ENCODE data around the gene DDX56.
A peak's percentile ranks its signal among the peaks of the same experiment; 100 is the strongest.

The DDX56 gene

GRCh38 chr7:44534501-44534900, 39.2 kb downstream of the DDX56 start:
- peak; percentile 18 for DNase-seq (ENCODE audit: low read depth)

- DNase-seq (ENCODE audit: low read depth), result no peak
Observed at GRCh38 chr7:44534087-44534486, 39.6 kb downstream of the DDX56 start.

DNA sequence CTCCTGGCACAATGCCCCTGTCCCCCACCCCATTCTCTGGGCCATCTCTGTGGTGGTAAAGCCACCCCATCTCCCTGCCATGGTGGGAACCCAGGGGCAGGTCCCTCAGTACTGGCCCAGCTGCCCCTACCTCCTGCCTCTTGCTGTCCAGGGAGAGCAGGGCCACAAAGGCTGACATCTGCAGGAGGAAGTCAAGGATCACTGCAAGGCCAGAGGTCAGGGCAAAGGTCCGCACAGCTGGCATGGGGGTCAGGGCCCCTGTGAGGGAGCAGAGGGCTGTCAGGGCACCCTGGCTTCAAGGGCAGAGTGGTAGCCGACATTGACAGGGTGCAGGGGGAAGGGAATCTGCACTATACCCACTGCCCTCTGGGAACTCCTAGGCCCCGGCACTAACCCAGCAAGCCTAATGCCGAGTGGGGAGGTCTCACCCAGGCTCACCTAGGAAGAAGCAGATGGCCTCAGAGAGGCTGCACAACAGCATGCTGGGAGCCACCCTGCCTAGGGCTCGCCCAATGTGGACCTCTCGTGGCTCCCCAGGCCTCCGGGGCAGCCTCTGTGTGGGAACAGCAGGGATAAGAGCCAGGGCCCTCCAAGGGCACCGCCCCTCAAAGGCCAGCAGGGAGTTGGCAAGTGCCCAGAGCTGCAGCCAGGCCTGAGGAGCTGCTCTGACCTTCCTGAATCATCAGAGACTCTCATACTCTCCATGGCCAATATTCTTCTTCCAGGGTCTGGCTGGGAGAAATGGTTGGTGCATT, 40.2 kb downstream of the DDX56 start:
- no peak for DNase-seq (ENCODE audit: low read depth)

DNA sequence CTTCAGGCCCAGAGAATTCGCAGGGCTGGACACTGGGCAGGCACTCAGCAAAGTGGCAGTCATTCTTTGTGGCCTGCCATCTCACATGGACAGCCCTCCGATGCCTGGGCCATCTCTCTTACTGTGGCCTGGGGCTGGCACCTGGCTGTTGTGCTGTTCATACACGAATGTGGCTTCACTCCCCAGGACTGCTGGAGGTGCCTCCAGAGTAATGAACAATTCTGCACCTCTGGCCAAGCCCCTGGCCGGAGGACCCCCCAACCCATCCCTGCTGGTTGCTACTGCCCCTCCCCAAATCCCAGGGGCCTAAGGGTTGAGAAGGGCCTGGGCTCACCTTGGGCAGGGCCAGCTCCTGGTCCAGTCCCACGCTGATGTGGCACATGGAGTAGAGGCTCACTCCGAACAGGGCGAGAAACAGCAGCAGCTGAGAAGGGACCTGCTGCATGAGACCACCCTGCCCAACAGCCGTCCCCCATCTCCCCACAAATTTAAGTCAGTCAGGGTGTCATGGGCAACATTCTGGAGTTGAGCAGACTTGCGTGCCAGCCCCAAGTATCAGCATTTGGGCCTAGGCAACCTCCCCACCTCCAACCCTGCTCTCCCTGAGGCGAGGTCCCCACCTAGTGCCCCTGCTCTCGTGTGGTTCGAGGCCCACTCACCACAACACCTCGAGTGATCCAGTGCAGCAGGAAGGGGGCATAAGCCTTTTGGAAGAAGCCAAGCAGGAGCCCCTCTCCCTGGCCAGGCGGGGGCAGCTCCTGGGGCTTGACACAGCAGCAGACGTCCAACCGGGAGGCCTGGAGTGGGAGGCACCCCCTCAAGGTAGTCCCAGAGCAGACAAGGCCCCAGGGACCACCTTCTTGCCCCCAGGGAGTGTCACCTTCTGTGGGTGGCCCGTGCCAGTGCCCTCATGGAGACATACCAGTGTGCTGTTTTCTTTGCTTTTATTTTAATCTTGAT, 42.0 kb downstream of the DDX56 start:
- no peak for DNase-seq (ENCODE audit: low read depth)

DNA sequence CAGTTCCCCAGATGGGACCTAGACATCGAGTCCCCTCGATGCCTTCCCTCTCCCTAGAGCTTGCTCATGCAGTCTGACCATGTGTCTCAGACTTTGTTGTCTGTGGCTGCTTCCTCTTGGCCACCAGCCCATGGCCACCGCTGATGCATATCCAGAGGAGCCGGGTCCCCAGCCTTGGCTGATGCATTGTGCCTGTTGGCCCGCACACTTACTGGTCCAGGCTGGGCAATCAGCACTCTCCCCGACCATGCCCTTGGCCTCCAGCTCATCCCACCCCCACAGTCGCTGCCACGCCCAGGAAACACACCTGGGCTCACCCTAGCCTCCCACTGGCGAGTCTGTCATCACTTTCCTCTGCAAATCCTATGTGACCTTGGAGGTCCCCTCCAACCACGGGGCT, 42.7 kb downstream of the DDX56 start:
- DNase-seq (ENCODE audit: low read depth), result no peak

DNA sequence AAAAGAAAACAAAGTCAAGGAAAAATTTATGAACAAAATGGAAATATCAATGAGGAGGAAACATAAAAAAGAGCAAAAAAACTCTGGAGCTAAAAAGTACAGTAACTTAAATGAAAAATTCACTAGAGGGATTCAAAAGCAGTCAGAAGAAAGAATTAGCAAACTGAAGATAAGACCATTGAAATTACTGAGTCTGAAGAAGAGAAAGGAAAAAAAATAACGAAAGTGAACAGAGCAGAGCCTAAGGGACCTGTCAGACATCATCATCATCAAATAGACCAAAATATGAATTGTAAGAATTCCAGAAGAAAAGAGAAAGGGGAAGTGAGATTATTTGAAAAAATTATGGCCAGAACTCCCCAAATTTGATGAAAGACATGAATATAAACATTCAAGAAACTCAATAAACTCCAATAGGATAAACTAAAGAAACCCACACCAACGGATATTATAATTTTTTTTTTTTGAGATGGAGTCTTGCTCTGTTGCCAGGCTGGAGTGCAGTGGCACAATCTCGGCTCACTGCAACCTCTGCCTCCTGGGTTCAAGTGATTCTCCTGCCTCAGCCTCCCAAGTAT, 48.8 kb downstream of the DDX56 start:
- DNase-seq (ENCODE audit: low read depth), result no peak

DNA sequence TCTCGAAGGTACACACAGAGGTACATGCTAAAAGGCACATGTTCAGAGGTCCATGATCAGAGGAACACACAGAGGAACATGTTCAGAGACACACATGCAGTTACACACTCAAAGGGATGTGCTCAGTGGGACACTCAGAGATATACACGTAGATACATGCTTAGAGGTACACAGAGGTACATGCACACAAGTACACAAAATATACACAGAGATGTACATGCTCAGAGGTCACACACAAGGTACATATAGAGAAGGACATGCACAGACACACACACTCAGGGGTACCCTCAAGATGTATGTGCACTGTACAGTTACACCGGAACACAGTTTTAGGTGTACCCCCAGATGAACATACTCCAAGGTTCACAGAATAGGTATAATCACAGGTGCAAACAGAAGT, 51.4 kb downstream of the DDX56 start:
- DNase-seq (ENCODE audit: low read depth), result no peak

DNA sequence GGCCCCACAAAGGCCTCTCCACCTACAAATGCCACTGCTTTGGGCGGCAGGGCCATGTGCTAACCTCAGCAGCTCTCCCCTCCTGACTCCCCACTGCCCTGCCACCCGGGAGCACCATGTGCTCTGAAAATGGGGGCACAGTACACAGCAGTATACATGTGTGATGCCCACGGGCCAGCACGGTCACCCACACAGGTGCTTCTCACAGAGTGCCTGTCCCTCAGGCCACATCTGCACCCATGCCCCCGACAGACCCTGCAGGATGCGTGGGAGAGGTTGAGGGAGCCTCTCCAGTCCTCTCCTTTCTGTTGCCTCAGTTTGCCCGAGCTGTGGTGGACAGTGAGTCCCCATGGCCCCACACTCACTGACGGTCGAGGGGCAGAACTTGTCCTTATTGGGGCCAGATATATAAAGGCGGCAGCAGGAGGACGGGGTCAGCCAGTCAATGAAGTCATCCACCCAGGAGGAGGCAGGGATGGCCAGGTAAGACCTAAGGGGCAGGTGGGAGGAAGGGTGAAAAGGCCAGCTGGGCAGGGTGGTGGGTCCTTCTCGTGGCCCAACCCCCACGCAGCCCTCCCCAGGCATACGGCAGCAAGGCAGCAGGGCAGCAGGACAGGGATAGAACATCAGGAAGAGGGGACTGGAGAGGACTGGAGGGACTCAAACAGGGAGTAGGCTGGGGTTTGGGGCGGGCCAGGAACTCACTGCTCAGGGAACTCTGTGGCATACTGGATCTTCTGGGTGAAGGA, 52.2 kb downstream of the DDX56 start:
- no peak for DNase-seq (ENCODE audit: low read depth)

GRCh38 chr7:44520574-44520973, 53.1 kb downstream of the DDX56 start:
- no peak for DNase-seq (ENCODE audit: low read depth)

GRCh38 chr7:44519546-44519945, 54.2 kb downstream of the DDX56 start:
- DNase-seq (ENCODE audit: low read depth), result no peak

- no peak for DNase-seq (ENCODE audit: low read depth)
Observed at GRCh38 chr7:44518761-44519160, 54.9 kb downstream of the DDX56 start.

DNA sequence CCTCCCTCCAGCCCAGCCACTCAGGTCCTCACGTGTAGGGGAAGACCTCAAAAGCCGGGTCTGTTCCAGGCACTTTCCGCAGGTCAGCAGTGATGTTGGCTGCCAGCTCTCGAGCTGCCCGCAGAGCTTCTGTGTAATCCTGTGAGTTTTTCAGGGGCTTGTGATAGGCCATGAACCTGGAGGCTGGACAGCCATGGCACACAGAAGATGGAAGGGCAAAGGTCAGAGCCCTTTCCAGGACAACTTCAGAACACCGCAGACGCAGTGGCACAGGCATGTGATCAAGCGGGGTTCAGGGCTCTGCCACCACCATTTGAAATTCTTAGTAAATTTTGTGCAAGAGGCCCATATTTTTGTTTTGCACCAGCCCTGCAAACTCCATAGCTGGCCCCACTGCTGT, 56.5 kb downstream of the DDX56 start:
- DNase-seq (ENCODE audit: low read depth), result no peak
